Gastroesophageal sphincter (tissue), 4 donors: ENCODE measurements around the gene EXO1. TPM values are rescaled to one million over a fixed set of nuclear protein-coding genes. Genes with fewer than 3 reads are reported as not detected.

Experiments used
- ATAC-seq: fragments of 150-250 bp; one replicate; pipeline ENCODE4 v1.9.1; 2016; ENCODE audit warnings: mild to moderate bottlenecking, moderate library complexity
- H3K27ac ChIP-seq, 4 donors: fragments of 200-600 bp; sonication (generic) in 3 of 4; 1 replicate in 3 of 4; 2 replicates in 1 of 4; pipeline ENCODE4 v1.5.1; 2016 to 2019
- H3K27me3 ChIP-seq: fragments of 200-600 bp; sonication (generic); one replicate; pipeline ENCODE4 v1.5.1; 2019
- H3K36me3 ChIP-seq, 2 donors: fragments of 200-600 bp; sonication (generic); one replicate each; pipeline ENCODE4 v1.5.1; 2019; ENCODE audit warnings: control low read depth in 1 of 2
- H3K4me1 ChIP-seq, 3 donors: fragments of 200-600 bp; sonication (generic); 1 replicate in 2 of 3; 2 replicates in 1 of 3; pipeline ENCODE4 v1.5.1; 2016 to 2019; ENCODE audit warnings: control low read depth in 2 of 3
- H3K4me3 ChIP-seq, 2 donors: fragments of 200-600 bp; sonication (generic); one replicate each; pipeline ENCODE4 v1.5.1; 2019; ENCODE audit warnings: mild to moderate bottlenecking in 1 of 2, moderate library complexity in 1 of 2
- H3K9me3 ChIP-seq, 3 donors: fragments of 200-600 bp; sonication (generic); one replicate each; pipeline ENCODE4 v1.5.1; 2017 to 2019; ENCODE audit warnings: control low read depth in 2 of 3
- EP300 ChIP-seq: sonication (generic); formaldehyde crosslinking; IDR thresholded peaks from one replicate; pipeline ENCODE4 v1.6.1; 2017; ENCODE audit warnings: antibody characterized with exemption, mild to moderate bottlenecking
- POLR2A ChIP-seq, 2 donors: fragments of 450-650 bp; IDR thresholded peaks; one replicate each; pipeline ENCODE4 v1.6.1; 2017; ENCODE audit warnings: antibody characterized with exemption in 2 of 2, mild to moderate bottlenecking in 2 of 2, moderate library complexity in 1 of 2
- POLR2AphosphoS5 ChIP-seq: sonication (generic); formaldehyde crosslinking; IDR thresholded peaks from one replicate; pipeline ENCODE4 v1.6.1; 2017; ENCODE audit warnings: antibody characterized with exemption
- WGBS, 2 donors: methylation state at CpG; one replicate each; pipeline ENCODE4 v1.1.5; 2018; ENCODE audit warnings: low coverage in 1 of 2; 5-methylcytosine and 5-hydroxymethylcytosine counted together
- total RNA-seq, 4 donors: library from RNA; depleted of rRNA; stranded (reverse); fragments of >200 nt; gene quantifications; one replicate each; pipeline ENCODE4 v1.1.0, GENCODE V29; 2016
- TF ChIP-seq, protein P1 (sequence below), 4 experiments: fragments of 200-600 bp in 2 of 4; fragments of 450-650 bp in 2 of 4; sonication (generic) in 1 of 4; IDR thresholded peaks; one replicate each; pipeline ENCODE4 v1.5.1; 2017 to 2019; ENCODE audit warnings: antibody characterized with exemption in 4 of 4, mild to moderate bottlenecking in 2 of 4, moderate library complexity in 2 of 4

EXO1 gene
- total RNA-seq, 4 donors from 2014 or later: 0.30 TPM; not detected in 3

DNA sequence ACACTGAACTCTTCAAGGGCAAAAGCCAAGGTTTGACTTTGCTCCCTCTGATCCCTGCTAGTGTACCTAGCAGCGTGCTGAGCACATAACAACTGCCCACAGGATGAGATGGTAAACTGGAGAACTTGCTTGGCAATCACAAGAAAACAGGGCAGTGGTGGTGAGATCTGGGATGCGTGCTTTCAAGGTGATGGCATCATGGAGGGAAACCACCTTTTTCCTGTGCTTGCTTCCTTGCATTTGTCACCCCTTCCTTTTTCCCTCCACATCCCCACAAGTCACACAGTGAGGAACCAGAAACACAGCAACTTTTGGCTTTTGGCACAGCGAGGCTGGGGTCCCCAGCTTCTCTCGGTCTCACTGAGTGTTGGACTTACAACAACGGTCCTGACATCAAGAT is 78.1 kb downstream of the EXO1 start:
- Histone ChIP-seq H3K9me3 (no peaks in the 10 kb centered on the region), H3K27me3 (peaks cover 10% of the 10 kb centered on the region), H3K4me1 (no peaks in the 10 kb centered on the region), H3K36me3 (no peaks in the 10 kb centered on the region), H3K4me3 (no peak overlapping the region), H3K27ac (no peak overlapping the region)
- TF ChIP-seq POLR2AphosphoS5 (no peak), EP300 (no peak), POLR2A (IDR thresholded peaks at IDR 0.05) (no peak)
- TF ChIP-seq, protein P1, sequence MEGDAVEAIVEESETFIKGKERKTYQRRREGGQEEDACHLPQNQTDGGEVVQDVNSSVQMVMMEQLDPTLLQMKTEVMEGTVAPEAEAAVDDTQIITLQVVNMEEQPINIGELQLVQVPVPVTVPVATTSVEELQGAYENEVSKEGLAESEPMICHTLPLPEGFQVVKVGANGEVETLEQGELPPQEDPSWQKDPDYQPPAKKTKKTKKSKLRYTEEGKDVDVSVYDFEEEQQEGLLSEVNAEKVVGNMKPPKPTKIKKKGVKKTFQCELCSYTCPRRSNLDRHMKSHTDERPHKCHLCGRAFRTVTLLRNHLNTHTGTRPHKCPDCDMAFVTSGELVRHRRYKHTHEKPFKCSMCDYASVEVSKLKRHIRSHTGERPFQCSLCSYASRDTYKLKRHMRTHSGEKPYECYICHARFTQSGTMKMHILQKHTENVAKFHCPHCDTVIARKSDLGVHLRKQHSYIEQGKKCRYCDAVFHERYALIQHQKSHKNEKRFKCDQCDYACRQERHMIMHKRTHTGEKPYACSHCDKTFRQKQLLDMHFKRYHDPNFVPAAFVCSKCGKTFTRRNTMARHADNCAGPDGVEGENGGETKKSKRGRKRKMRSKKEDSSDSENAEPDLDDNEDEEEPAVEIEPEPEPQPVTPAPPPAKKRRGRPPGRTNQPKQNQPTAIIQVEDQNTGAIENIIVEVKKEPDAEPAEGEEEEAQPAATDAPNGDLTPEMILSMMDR (IDR thresholded peaks at IDR 0.05): no peak
- 56 to 79% methylated on average over 1 to 3 of the region's 5 CpGs for WGBS, 2 donors
- no peak for ATAC-seq

DNA sequence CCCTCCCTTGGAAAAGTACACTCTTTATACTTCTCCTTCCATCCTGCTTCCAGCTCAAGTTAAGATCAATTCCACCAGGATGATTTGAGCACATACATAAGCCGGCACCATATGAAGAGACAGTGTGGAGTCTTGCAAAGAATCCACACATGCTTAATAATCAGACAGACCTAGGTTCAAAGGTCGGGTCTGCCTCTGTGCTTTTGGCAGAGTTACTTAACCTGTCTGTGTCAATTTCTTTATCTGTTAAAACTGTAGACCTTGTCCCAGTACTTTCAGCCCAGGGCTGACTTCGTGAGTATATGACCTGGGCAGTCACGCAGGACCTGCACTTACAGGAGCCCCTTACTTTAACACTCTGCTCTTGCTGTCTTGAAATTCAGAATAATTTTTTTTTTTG is 79.3 kb downstream of the EXO1 start:
- H3K27ac ChIP-seq: no peak overlapping the region
- no peak overlapping the region for H3K4me3 ChIP-seq
- peaks cover 10% of the 10 kb centered on the region for H3K27me3 ChIP-seq
- H3K36me3 ChIP-seq: no peaks in the 10 kb centered on the region
- H3K4me1 ChIP-seq: no peaks in the 10 kb centered on the region
- no peak for ATAC-seq
- H3K9me3 ChIP-seq: no peaks in the 10 kb centered on the region
- WGBS, 2 donors: 58 to 63% methylated on average over 3 to 4 of the region's 4 CpGs
- no peak for TF ChIP-seq POLR2A (IDR thresholded peaks at IDR 0.05)

DNA sequence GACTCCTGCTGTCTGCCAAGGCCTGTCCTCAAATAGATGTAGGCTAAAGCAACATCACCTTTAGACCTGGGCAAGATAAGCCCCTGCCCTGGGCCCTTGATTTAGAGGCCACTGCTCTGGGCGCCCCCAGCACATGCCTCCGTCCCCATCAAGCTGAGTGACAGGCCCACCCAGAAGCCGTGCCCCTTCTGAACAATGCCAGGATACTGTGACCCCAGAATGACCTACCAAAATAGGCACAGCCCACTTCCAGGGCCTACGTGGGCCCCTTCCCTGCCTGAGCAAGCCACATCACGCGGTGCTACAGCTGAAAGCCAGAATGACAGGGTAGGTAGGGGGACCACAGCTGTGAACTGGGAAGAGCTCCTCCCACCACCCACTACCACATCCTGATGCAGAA is 84.8 kb downstream of the EXO1 start:
- WGBS, 2 donors: 74% methylated on average over 4 of the region's 6 CpGs; no CpG with 5 or more reads in 1 of the 2 donors
- Histone ChIP-seq H3K27ac (no peak overlapping the region), H3K4me1 (no peaks in the 10 kb centered on the region), H3K36me3 (no peaks in the 10 kb centered on the region), H3K4me3 (no peak overlapping the region), H3K9me3 (no peaks in the 10 kb centered on the region), H3K27me3 (peaks cover 3% of the 10 kb centered on the region)
- TF ChIP-seq, protein P1 (IDR thresholded peaks at IDR 0.05): no peak
- no peak for TF ChIP-seq EP300
- TF ChIP-seq POLR2A (IDR thresholded peaks at IDR 0.05): no peak
- no peak for TF ChIP-seq POLR2AphosphoS5
- ATAC-seq: no peak

DNA sequence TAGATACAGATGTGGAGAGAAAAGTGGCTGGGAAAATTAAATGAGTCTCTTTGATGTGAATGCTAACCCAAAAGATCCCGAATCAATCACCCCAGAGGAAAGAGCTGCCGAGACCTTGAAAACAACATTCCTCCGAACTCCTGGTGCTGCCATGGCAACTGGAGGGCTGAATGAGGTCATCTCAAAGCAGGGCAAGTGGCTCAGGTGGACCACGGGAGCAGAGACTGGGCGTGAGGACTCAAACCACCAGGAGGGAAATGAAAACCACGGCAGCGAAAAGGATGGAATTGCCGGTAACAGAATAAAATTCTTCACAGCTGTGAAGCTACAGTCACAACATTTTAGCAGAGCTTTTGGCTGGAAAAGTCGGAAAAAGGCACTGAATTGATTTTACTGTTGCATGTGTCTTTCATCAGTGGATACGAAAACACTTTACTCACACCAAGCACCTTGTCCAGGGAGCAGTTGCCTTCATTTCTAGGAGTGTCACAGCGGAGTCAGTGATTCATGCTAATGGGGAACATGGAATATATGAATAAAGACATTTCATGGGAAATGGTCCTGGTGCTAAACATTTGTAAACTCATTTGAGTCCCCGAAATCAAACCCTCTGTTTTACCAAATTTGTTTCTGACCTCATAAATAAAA is 86.3 kb downstream of the EXO1 start:
- Histone ChIP-seq H3K36me3 (no peaks in the 10 kb centered on the region), H3K4me1 (no peaks in the 10 kb centered on the region), H3K4me3 (no peak overlapping the region), H3K9me3 (peaks cover 0 to 6% (median 0%) of the 10 kb centered on the region in 3 donors), H3K27me3 (no peaks in the 10 kb centered on the region), H3K27ac (no peak overlapping the region)
- TF ChIP-seq POLR2A (IDR thresholded peaks at IDR 0.05) (no peak), POLR2AphosphoS5 (no peak), EP300 (no peak)
- TF ChIP-seq, protein P1 (IDR thresholded peaks at IDR 0.05): no peak
- 25 to 29% methylated on average over 10 to 12 of the region's 12 CpGs for WGBS, 2 donors
- peak; percentile 39 for ATAC-seq

DNA sequence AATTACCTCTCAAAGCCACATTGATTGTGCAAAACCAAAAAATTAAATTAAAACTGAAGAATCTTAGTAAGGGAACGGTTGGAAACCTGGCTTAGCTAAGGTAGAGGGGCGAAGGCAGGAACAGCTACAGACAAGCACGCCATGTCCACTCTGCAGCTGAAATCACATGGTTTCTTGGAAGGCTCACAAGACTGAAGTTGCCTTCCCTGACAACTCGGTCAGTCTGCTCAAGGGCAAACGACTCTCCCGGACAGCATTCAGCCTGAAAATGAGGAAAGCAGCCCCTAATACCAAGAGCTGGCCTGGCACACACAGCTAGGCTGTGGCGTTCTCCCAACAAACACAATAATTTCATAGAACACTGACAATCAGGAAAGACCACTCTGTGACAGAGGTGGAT is 86.9 kb downstream of the EXO1 start:
- TF ChIP-seq POLR2AphosphoS5 (no peak), EP300 (no peak)
- Histone ChIP-seq H3K27ac (no peak overlapping the region), H3K4me3 (no peak overlapping the region), H3K9me3 (peaks cover 0 to 6% (median 0%) of the 10 kb centered on the region in 3 donors), H3K4me1 (no peaks in the 10 kb centered on the region), H3K36me3 (no peaks in the 10 kb centered on the region), H3K27me3 (no peaks in the 10 kb centered on the region)
- WGBS, 2 donors: 43 to 72% methylated on average over 4 to 6 of the region's 7 CpGs
- ATAC-seq: no peak

Other genes with a start within 250 kb of the EXO1 start
- 10 to 100 TPM in 1 of 4 donors, 1 to 10 TPM in 3; 5.3 to 10.2 (median 8.8) TPM for gene CHML, start 207.8 kb upstream of the EXO1 start, total RNA-seq
- 10 to 100 TPM in 1 of 4 donors, 1 to 10 TPM in 3; 3.5 to 13.9 (median 4.8) TPM for gene OPN3, start 207.8 kb upstream of the EXO1 start, total RNA-seq
- under 1 TPM in 1 of 4 donors, not detected in 3; 0.16 TPM for gene WDR64, start 195.9 kb upstream of the EXO1 start, total RNA-seq
- not detected for gene BECN2, start 109.6 kb downstream of the EXO1 start, total RNA-seq
- gene MAP1LC3C, start 150.9 kb downstream of the EXO1 start, total RNA-seq: 10 to 100 TPM in 2 of 4 donors, 1 to 10 TPM in 2; 3.5 to 32.6 (median 9.7) TPM